GM13976 (cell line): Measurements from ENCODE around the gene PRKAG2.
"Not testable (repeated sequence)": the region's sequence is repeated elsewhere in the genome, so short reads cannot be mapped to it uniquely, and the experiment has no call there.

Source experiments
- DNase-seq: peaks from one replicate; pipeline ENCODE4 v3.0.0; 2012; ENCODE audit warnings: low spot score
- in situ Hi-C: fragments of 300-500 bp; cut with MboI; formaldehyde crosslinking; loops from one replicate; pipeline ENCODE4 v1.12.0; 2022; ENCODE audit warnings: low sequenced_read_pairs, mixed read lengths, inconsistent platforms; ENCODE audit not compliant: unreplicated experiment
- TF ChIP-seq, protein P1 (sequence below): IDR thresholded peaks from 2 replicates; pipeline ENCODE4 v1.5.1; 2012; ENCODE audit warnings: borderline replicate concordance, mild to moderate bottlenecking; ENCODE audit not compliant: insufficient read depth; ENCODE audit errors: extremely low read depth, missing control alignments, control extremely low read depth

PRKAG2 gene

DNA sequence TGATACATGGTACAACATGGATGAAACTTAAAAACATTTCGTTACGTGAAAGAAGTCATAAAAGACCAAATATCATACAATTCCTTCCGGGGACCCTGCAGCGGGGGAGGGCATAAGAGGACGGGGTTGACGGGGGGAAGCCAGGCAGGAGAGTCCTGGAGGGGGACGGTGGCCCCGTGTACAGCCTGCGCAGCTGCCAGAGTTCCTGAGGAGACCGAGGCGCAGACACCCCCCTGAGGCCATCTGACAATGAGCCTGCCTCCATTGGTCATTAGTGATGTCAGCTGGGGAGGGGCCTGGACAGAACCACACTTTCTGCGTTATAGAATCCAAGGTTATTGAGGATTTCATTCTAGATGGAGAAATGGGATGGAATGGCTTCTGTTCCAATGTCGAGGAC, 47.2 kb downstream of the PRKAG2 start:
- in situ Hi-C loops: no loop called here
- TF ChIP-seq, protein P1, sequence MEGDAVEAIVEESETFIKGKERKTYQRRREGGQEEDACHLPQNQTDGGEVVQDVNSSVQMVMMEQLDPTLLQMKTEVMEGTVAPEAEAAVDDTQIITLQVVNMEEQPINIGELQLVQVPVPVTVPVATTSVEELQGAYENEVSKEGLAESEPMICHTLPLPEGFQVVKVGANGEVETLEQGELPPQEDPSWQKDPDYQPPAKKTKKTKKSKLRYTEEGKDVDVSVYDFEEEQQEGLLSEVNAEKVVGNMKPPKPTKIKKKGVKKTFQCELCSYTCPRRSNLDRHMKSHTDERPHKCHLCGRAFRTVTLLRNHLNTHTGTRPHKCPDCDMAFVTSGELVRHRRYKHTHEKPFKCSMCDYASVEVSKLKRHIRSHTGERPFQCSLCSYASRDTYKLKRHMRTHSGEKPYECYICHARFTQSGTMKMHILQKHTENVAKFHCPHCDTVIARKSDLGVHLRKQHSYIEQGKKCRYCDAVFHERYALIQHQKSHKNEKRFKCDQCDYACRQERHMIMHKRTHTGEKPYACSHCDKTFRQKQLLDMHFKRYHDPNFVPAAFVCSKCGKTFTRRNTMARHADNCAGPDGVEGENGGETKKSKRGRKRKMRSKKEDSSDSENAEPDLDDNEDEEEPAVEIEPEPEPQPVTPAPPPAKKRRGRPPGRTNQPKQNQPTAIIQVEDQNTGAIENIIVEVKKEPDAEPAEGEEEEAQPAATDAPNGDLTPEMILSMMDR: no peak
- no peak for DNase-seq

DNA sequence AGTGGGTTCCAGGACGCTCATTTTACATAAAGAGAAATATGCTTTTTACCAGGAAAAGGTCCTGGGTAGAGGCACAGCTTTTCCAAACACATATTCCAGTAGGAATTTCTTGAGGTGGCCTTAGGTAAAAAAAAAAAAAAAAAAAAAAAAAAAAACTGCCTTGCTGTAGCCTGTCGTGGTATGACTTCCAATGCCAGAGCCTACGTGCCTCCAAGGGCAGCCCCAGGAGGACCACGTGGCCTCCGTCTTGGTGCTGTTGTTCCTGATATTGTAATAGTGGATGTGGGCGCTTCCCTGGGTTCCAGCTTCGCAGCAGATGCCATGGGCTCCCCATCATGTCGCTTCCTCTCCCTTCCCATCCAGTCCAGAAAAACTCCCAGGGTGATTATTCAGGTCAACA, 49.3 kb downstream of the PRKAG2 start:
- in situ Hi-C loops: no loop called here
- no peak for DNase-seq
- TF ChIP-seq, protein P1: no peak

DNA sequence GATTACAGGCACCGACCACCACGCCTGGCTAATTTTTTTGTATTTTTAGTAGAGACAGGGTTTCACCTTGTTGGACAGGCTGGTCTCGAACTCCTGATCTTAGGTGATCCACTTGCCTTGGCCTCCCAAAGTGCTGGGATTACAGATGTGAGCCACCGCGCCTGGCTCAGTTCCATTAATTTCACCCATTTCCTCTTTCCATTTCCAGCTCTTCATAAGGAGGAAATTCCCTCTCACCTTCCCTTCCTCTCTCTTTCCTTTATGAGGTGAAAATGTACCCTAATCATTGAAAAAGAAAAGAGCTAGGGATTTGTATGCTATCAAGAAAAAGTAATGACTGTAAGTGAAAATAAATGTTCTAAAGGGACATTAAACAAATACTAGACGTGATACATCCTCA, 50.6 kb downstream of the PRKAG2 start:
- DNase-seq, in situ Hi-C loops: not testable (repeated sequence)

DNA sequence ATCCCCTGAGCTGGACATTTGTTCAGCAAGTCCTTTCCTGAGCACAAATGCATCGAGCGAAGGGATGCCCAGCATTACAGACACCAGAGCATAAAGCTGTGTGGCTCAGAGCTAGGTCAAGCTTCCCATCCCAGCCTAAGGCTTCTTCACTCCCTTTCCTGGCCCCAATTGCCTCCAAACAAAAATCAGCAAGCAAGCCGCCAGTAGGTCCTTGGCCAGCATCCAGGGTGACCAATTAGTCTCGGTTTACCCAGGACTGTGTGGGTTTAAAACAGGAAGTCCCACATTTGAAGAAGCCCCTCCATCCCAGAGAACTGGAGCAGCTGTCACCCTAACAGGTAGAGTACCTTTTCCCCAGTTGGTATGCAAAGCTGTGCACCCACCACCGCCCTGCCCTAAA, 51.2 kb downstream of the PRKAG2 start:
- DNase-seq: no peak
- in situ Hi-C loops: no loop called here
- TF ChIP-seq, protein P1: no peak

DNA sequence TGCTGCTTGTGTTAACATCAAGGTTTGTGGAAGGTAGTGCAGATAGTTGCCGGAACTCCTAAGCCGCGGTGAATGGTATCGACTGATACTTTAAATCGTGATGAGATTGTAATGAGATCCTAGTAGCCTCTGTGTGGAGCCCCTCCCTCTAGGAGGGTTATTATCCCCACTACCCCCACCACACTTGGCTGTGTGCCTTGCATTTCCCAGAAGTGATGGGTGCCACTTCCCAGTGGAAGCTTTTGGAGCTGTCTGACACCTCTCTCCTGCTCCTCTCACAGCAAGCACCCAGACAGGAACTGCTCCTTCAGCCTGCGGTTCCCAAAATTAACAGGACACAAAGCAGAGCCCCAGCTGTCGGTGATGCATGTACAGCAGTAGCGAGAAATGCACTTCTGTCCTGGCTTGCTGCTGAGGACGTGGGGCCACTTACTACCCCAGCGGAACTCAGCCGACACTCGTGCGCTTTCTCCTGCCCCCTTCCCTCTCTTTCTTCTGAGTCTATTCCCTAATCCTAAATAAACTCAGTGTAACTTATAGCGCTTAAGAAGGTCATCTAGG, 52.5 kb downstream of the PRKAG2 start:
- TF ChIP-seq, protein P1: no peak
- in situ Hi-C loops: no loop called here
- no peak for DNase-seq

DNA sequence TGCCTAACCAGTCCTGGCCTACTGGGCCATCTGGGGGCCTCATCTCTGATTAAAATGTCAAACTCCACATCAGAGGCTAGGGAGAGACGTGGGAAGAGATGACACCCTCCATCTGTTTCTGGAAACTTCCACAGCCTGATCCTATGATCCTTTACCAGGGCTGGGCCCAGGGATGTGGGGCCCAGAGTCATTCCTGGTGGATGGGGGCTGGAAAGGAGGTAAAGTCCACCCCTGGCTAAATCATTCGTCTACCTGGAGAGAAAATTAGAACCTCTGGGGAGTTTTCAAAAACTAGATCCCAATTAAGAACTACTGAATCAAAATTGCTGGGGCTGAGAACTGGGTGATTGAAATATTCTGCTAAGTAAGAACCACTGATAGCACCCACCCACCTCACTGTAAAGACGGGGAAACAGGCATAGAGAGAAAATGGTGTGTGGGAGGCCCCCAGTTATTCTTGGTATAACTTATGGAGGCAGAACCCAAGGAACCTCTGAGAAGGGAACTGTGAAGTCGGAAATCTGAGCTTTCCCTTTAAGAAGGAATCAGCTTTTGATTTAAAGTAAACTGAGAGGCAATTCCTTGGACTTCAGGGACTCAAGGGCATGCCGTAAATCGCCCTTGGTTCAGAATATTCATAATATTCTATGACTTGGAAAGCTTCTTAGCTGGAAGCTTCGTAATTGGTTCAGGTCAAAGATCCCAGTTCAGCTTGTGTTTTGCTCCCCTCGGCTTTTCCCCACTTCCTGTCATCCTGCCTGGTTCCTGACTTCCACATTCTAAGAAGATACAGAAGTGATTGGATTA, 53.1 kb downstream of the PRKAG2 start:
- in situ Hi-C loops: no loop called here

More for the DNA sequence above, 53.1 kb downstream of the PRKAG2 start:
- TF ChIP-seq, protein P1: no peak
- DNase-seq: no peak
